T-helper 2 cell treated with Interferon-gamma antibody and Interleukin-4, amounts not matched to agents 5 μg/mL and 100 μg/mL, for 36 hours (primary cell): ENCODE data around the gene USP26.
"Not testable (repeated sequence)": the region's sequence is repeated elsewhere in the genome, so short reads cannot be mapped to it uniquely, and the experiment has no call there.

Experiments
- DNase-seq: peaks from one replicate; pipeline ENCODE4 v3.0.0; 2021; ENCODE audit warnings: low spot score
- H3K27ac Mint-ChIP-seq: one replicate; pipeline ENCODE4 v1.8.0; 2021; ENCODE audit warnings: mild to moderate bottlenecking, mixed read lengths
- H3K27me3 Mint-ChIP-seq: one replicate; pipeline ENCODE4 v1.8.0; 2021; ENCODE audit warnings: low read depth, mixed read lengths
- H3K36me3 Mint-ChIP-seq: one replicate; pipeline ENCODE4 v1.8.0; 2021; ENCODE audit warnings: low read depth, mixed read lengths
- H3K4me1 Mint-ChIP-seq: one replicate; pipeline ENCODE4 v1.8.0; 2021; ENCODE audit warnings: low read depth, mixed read lengths
- H3K4me3 Mint-ChIP-seq: one replicate; pipeline ENCODE4 v1.8.0; 2022; ENCODE audit warnings: mild to moderate bottlenecking, moderate library complexity, mixed read lengths
- H3K9me3 Mint-ChIP-seq: one replicate; pipeline ENCODE4 v1.8.0; 2021; ENCODE audit warnings: mixed read lengths

USP26 gene, protein sequence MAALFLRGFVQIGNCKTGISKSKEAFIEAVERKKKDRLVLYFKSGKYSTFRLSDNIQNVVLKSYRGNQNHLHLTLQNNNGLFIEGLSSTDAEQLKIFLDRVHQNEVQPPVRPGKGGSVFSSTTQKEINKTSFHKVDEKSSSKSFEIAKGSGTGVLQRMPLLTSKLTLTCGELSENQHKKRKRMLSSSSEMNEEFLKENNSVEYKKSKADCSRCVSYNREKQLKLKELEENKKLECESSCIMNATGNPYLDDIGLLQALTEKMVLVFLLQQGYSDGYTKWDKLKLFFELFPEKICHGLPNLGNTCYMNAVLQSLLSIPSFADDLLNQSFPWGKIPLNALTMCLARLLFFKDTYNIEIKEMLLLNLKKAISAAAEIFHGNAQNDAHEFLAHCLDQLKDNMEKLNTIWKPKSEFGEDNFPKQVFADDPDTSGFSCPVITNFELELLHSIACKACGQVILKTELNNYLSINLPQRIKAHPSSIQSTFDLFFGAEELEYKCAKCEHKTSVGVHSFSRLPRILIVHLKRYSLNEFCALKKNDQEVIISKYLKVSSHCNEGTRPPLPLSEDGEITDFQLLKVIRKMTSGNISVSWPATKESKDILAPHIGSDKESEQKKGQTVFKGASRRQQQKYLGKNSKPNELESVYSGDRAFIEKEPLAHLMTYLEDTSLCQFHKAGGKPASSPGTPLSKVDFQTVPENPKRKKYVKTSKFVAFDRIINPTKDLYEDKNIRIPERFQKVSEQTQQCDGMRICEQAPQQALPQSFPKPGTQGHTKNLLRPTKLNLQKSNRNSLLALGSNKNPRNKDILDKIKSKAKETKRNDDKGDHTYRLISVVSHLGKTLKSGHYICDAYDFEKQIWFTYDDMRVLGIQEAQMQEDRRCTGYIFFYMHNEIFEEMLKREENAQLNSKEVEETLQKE

DNA sequence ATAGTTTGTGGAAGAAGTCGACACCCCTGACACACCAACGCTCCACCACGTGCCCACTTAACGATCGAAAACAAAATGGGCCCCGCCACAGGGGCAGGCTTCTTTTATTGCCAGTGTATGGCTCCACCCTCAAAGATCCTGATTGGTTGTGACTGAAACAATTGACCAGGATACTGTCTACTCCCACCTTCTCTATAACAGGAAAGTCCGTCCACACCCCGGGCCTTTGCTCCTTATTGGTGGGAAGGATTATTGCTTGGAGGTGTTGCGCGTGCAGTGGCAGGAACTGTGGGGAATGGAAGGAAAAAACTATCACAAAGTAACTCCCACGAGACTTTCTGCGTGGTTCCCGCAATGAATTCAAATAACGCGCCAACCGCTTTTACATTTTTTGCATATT, at the start of gene USP26:
Gene USP26, minus strand, starts transcription at position 79 of the 400 bp plus-strand sequence. CDS start 68,889 bp downstream, outside the sequence.
- no peaks in the 10 kb centered on the region for H3K4me1 Mint-ChIP-seq
- no peaks in the 10 kb centered on the region for H3K36me3 Mint-ChIP-seq
- DNase-seq: no peak
- H3K9me3 Mint-ChIP-seq: no peaks in the 10 kb centered on the region
- H3K4me3 Mint-ChIP-seq: no peak within 1 kb of the TSS
- no peak within 1 kb of the TSS for H3K27ac Mint-ChIP-seq
- no peaks in the 10 kb centered on the region for H3K27me3 Mint-ChIP-seq

DNA sequence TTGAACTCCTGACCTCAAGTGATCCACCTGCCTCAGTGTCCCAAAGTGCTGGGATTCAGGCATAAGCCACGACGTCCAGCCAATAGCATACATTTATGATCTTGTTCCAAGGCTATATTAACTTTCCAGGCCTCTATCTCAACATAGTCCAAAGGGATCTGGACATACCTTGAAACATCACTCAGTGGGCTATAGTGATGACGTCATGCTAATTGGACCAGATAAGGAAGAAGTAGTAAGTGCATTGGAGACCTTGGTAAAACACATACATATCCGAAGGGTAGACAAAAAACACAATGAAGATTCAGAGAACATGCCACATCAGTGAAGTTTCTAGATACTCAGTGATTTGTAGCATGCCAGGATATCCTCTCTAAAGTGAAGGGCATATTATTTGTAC, 37.4 kb upstream of the USP26 start:
- Mint-ChIP-seq H3K27ac (no peak overlapping the region), H3K36me3 (no peaks in the 10 kb centered on the region), H3K4me3 (no peak overlapping the region), H3K9me3 (no peaks in the 10 kb centered on the region), H3K4me1 (no peaks in the 10 kb centered on the region), H3K27me3 (no peaks in the 10 kb centered on the region)
- DNase-seq: no peak

DNA sequence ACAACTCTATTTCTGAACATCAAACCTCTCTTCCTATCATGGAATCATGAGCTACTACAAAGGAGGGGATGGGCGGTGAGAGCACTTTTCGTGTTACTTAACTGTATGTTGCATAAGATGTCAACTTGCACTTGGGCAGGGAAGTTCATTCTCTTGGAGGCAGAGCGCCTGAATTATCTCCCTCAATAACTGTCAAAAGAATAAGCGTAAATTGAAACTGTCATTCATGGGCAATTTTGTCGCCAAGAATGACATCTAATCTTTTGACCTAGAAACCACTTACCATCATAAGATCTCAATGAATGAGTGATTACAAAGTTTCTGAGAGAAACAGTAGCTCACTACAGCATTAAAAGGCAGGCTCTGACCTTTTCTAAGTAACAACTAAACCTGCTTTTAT, 23.5 kb upstream of the USP26 start:
- no peak for DNase-seq
- H3K36me3 Mint-ChIP-seq: no peaks in the 10 kb centered on the region
- no peak overlapping the region for H3K27ac Mint-ChIP-seq
- H3K9me3 Mint-ChIP-seq: no peaks in the 10 kb centered on the region
- H3K4me3 Mint-ChIP-seq: no peak overlapping the region
- no peaks in the 10 kb centered on the region for H3K4me1 Mint-ChIP-seq
- no peaks in the 10 kb centered on the region for H3K27me3 Mint-ChIP-seq

DNA sequence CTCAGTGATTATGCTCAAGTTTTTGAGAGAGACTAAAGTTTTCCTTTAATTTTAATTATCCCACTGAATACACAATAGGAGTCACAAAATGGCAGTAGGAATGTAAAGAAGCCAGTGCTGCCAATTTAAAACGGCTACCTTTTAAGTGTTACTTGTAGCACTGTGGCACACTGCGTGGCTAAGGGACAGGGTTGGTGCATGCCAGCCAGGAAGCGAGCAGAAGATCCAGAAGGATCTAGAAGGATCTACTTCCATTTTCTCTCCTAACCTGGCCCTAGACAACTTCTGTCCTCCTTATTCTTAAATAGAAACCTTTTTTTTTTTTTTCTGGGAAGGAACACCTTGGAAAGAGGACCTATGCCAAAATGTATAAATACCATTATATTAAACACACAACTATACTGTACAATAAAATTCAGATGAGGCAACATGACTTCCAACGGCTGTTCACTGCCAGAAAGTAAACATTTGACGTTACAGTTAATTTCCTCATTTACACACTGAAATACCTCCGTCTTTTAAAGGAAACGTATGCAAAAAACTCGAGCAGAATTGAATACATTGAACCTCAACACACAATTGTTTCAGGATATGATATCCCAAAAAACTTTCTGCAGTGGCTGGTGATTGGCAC, 2.7 kb downstream of the USP26 start:
- no peaks in the 10 kb centered on the region for H3K36me3 Mint-ChIP-seq
- no peak overlapping the region for H3K27ac Mint-ChIP-seq
- H3K27me3 Mint-ChIP-seq: no peaks in the 10 kb centered on the region
- no peaks in the 10 kb centered on the region for H3K4me1 Mint-ChIP-seq
- no peaks in the 10 kb centered on the region for H3K9me3 Mint-ChIP-seq
- no peak overlapping the region for H3K4me3 Mint-ChIP-seq
- DNase-seq: no peak

DNA sequence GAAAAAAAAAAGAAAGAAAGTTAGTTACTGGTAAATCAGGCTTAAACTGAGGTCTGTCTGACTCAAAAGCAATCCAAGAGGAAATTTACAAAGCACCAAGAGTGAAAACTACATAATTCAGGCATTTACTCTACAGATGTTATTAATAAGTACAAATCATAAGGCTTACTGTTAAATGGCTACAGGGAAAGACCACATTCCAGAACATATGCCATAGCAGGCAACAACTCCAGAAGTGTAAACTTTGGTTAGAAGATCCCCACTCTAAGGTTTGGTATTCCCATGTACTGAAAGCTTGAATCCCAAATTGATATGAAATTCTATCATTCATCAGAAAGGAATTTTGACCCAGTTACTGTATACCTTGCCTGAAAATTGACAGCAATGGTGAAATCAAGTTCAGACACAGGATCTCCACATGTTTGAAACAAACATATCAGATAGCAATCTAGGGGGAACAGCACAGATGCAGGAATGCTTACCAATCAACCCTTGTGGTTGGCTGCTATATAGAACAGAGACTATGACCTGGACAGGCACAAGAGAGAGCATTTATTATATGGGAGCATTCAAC, 6.6 kb downstream of the USP26 start:
- Mint-ChIP-seq H3K36me3 (no peaks in the 10 kb centered on the region), H3K9me3 (no peaks in the 10 kb centered on the region), H3K4me1 (no peaks in the 10 kb centered on the region), H3K27me3 (no peaks in the 10 kb centered on the region), H3K4me3 (no peak overlapping the region), H3K27ac (no peak overlapping the region)
- no peak for DNase-seq

DNA sequence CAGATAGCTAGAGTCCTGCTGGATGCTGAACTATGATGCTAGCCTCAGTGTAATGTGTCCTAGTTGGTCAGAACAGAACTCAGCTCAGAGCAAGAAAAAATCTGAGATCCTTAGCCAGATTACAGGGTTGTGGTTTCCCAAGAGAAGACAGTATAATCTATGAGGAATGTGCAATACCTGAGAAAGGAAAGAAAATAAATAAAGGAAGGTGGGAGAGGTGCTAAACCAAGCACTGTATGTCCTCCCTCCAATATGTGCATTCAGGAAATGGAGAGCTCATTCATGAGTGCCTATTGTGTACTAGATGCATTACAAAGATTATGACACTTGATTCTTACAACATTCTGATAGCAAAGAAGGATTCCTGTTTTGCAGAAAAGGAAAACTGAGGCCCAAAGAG, 7.5 kb downstream of the USP26 start:
- H3K4me1 Mint-ChIP-seq: no peaks in the 10 kb centered on the region
- H3K36me3 Mint-ChIP-seq: no peaks in the 10 kb centered on the region
- H3K27ac Mint-ChIP-seq: no peak overlapping the region
- no peaks in the 10 kb centered on the region for H3K27me3 Mint-ChIP-seq
- no peaks in the 10 kb centered on the region for H3K9me3 Mint-ChIP-seq
- no peak overlapping the region for H3K4me3 Mint-ChIP-seq
- no peak for DNase-seq

DNA sequence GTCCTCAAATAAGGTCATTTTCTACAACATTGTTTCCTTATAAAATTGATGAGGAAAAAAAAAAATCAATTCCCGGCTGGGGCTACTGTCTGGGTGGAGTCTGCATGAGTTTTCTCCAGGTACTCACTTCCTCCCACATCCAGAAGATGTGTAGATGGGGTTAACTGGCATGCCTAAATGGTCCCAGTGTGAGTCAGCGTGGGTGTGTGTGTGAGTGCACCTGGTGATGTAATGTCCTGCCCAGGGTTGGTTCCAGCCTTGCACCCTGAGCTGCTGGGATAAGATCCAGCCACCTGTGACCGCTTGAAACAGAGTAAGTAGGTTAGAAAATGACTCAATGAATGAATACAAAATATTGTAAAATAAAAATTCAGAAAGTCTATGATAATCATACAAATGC, 11.1 kb downstream of the USP26 start:
- no peaks in the 10 kb centered on the region for H3K4me1 Mint-ChIP-seq
- no peak overlapping the region for H3K4me3 Mint-ChIP-seq

DNA sequence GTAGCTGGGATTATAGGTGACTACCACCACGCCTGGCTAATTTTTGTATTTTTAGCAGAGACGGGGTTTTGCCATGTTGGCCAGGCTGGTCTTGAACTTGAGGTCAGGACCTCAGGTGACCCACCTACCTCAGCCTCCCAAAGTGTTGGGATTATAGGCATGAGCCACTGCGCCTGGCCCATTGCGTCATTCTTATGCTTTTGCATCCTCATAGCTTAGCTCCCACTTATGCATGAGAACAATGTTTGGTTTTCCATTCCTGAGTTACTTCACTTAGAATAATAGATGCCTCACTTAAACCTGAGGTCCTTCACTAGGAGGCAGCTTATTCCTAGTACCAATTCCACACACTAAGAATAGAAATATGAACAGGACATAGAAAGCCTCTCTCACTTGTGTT, 11.9 kb downstream of the USP26 start:
- H3K27me3 Mint-ChIP-seq, H3K4me3 Mint-ChIP-seq, DNase-seq, H3K36me3 Mint-ChIP-seq, H3K9me3 Mint-ChIP-seq, H3K4me1 Mint-ChIP-seq, H3K27ac Mint-ChIP-seq: not testable (repeated sequence)

More for the DNA sequence above, 11.1 kb downstream of the USP26 start:
- DNase-seq: no peak
- no peak overlapping the region for H3K27ac Mint-ChIP-seq
- no peaks in the 10 kb centered on the region for H3K27me3 Mint-ChIP-seq
- H3K9me3 Mint-ChIP-seq: no peaks in the 10 kb centered on the region
- no peaks in the 10 kb centered on the region for H3K36me3 Mint-ChIP-seq

DNA sequence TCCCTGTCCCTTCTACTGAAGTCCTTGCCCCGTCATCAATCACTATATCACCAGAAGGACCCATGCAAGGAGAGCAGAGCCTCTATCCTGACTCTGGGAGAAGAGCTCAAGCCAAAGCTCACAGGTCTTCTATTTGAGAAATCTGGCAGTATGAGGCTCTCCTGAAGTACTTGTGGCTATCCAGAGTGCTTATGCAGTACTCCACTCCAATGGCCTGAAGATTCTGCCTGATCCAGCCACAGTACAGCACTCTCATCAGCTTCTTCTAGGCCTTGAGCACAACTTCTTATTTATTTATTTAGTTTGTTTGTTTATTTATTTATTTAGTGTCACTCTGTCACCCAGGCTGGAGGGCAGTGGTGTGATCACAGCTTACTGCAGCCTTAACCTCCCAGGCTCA, 13.0 kb downstream of the USP26 start:
- H3K4me1 Mint-ChIP-seq: no peaks in the 10 kb centered on the region
- H3K36me3 Mint-ChIP-seq: no peaks in the 10 kb centered on the region
- no peak overlapping the region for H3K27ac Mint-ChIP-seq

DNA sequence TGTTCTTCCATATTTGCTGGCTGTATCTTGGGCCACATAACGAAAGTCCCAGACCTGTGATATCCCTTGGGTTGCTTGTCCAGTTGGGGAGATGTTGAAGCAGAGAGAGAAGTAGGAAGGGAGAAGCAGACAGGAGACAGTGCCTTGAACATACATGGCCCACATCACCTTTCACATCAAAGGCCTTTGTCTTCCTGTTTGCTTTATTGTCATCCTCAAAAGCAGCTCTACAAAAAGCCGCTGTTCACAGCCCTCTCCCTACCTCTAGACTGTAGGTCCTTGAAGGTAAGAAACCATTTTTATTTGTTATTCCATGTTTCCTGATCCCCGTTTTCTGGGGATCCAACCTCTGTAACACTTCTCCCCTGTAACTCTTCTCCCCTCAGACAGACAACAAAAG, 14.9 kb downstream of the USP26 start:
- Mint-ChIP-seq H3K27me3 (no peaks in the 10 kb centered on the region), H3K4me3 (no peak overlapping the region), H3K9me3 (no peaks in the 10 kb centered on the region), H3K27ac (no peak overlapping the region), H3K4me1 (no peaks in the 10 kb centered on the region), H3K36me3 (no peaks in the 10 kb centered on the region)
- DNase-seq: no peak

More for the DNA sequence above, 13.0 kb downstream of the USP26 start:
- DNase-seq: no peak
- Mint-ChIP-seq H3K4me3 (no peak overlapping the region), H3K9me3 (no peaks in the 10 kb centered on the region), H3K27me3 (no peaks in the 10 kb centered on the region)

DNA sequence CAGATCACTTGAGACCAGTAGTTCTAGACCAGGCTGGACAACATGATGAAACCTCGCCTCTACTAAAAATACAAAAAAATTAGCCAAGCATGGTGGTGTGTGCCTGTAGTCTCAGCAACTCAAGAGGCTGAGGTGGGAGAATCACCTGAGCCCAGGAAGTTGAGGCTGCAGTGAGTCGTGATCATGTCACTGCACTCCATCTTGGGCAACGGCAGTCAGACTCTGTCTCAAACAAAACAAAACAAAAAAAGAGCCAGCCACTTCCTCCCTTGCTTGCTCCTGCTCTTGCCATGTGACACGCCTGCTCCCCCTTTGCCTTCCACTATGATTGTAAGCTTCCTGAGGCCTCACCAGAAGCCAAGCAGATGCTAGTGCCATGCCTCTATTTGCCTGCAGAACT, 19.1 kb downstream of the USP26 start:
- H3K36me3 Mint-ChIP-seq, H3K4me3 Mint-ChIP-seq, H3K27ac Mint-ChIP-seq, H3K9me3 Mint-ChIP-seq, DNase-seq, H3K4me1 Mint-ChIP-seq, H3K27me3 Mint-ChIP-seq: not testable (repeated sequence)

DNA sequence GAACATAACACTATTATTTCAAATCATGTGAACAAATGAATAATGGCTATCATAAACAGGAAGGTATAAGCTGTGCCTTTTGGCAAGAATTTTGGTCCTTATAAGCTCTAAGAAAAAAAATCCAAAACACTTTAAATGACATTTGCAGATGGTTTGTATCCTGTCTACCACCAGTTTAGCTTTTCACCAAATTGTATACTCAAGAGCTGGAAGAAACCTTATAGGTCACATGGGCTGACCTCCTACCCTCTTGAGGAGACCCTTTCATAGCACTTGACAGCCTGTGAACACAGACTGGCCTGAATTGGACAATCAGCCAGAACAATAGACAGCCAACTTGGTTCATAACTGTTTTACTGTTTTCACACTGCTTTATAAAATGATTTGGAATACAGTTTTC, 24.3 kb downstream of the USP26 start:
- DNase-seq: no peak
- no peak overlapping the region for H3K27ac Mint-ChIP-seq
- H3K36me3 Mint-ChIP-seq: no peaks in the 10 kb centered on the region
- no peak overlapping the region for H3K4me3 Mint-ChIP-seq
- H3K9me3 Mint-ChIP-seq: no peaks in the 10 kb centered on the region
- no peaks in the 10 kb centered on the region for H3K27me3 Mint-ChIP-seq
- H3K4me1 Mint-ChIP-seq: no peaks in the 10 kb centered on the region

DNA sequence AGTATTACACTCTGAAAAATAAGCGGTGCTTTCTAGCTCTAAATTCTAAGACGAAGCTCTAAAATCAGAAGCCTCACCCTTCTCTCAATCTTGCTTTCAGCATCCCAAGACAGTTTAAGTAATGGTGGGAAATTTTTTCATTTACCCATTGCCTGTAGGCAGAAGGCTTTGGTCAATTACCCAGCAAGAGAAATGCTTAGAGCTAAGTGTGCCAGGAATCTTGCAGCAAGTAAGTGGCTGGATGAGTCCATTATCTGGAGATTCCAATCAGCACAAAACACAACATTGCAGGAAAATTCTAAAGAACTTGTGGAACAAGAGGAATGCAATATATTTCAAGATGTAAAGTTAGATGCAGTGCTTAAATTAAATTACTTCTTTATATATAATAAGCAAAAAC, 28.4 kb downstream of the USP26 start:
- H3K4me1 Mint-ChIP-seq: no peaks in the 10 kb centered on the region
- H3K9me3 Mint-ChIP-seq: no peaks in the 10 kb centered on the region
- H3K36me3 Mint-ChIP-seq: no peaks in the 10 kb centered on the region
- H3K27ac Mint-ChIP-seq: no peak overlapping the region
- no peaks in the 10 kb centered on the region for H3K27me3 Mint-ChIP-seq
- DNase-seq: no peak
- H3K4me3 Mint-ChIP-seq: no peak overlapping the region

DNA sequence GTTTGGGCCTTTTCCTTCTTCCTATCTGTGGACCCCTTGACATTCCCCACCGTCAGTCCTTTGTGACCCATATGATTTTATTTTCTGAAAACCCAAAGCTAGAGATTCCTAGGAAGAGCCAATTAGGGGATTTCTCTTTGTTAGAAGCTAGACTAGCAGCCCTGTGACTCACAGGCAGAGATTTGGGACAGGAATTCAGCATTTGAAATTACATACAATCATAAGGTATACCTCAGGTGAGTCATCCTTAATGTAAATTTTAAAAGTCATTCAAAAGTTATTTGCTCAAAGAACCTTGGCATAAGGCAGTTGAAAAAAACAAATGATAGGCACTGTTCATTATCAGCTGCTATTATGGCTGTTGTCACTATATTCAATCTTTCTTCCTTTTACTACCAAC, 40.6 kb downstream of the USP26 start:
- H3K36me3 Mint-ChIP-seq: no peaks in the 10 kb centered on the region
- no peaks in the 10 kb centered on the region for H3K9me3 Mint-ChIP-seq
- H3K27me3 Mint-ChIP-seq: no peaks in the 10 kb centered on the region
- H3K27ac Mint-ChIP-seq: no peak overlapping the region
- H3K4me1 Mint-ChIP-seq: no peaks in the 10 kb centered on the region
- no peak overlapping the region for H3K4me3 Mint-ChIP-seq
- DNase-seq: no peak
